IPS-11a (cell line): ENCODE measurements around the gene CACNA1D.

Source experiments
- H3K4me3 ChIP-seq: one replicate; pipeline ENCODE4 v1.5.1; 2013; ENCODE audit warnings: low read depth, low read length, control low read depth

CACNA1D gene

GRCh38 chr3:53495146-53495519 is 722 bp downstream of the CACNA1D start:
- H3K4me3 ChIP-seq, result peak overlapping the region; percentile 41

- H3K4me3 ChIP-seq, result peak overlapping the region; percentile 41
Measured at GRCh38 chr3:53495520-53496391, 1.3 kb downstream of the CACNA1D start.

GRCh38 chr3:53496392-53496670 is 1.9 kb downstream of the CACNA1D start:
- H3K4me3 ChIP-seq, result no peak overlapping the region

GRCh38 chr3:53496984-53497383 is 2.6 kb downstream of the CACNA1D start:
- H3K4me3 ChIP-seq, result no peak overlapping the region

- no peak overlapping the region for H3K4me3 ChIP-seq
Measured at GRCh38 chr3:53498806-53499641, 4.6 kb downstream of the CACNA1D start.

- no peak overlapping the region for H3K4me3 ChIP-seq
Measured at GRCh38 chr3:53500165-53500777, 5.9 kb downstream of the CACNA1D start.

GRCh38 chr3:53501178-53501577 is 6.8 kb downstream of the CACNA1D start:
- no peak overlapping the region for H3K4me3 ChIP-seq

GRCh38 chr3:53502737-53503136 is 8.3 kb downstream of the CACNA1D start:
- H3K4me3 ChIP-seq, result no peak overlapping the region

- H3K4me3 ChIP-seq, result no peak overlapping the region
Measured at GRCh38 chr3:53503195-53503594, 8.8 kb downstream of the CACNA1D start.

- no peak overlapping the region for H3K4me3 ChIP-seq
Measured at GRCh38 chr3:53506110-53506762, 11.8 kb downstream of the CACNA1D start.

- no peak overlapping the region for H3K4me3 ChIP-seq
Measured at GRCh38 chr3:53506763-53507145, 12.3 kb downstream of the CACNA1D start.

GRCh38 chr3:53509494-53509893 is 15.1 kb downstream of the CACNA1D start:
- H3K4me3 ChIP-seq, result no peak overlapping the region

- H3K4me3 ChIP-seq, result no peak overlapping the region
Measured at GRCh38 chr3:53510508-53510907, 16.1 kb downstream of the CACNA1D start.

GRCh38 chr3:53511246-53511645 is 16.8 kb downstream of the CACNA1D start:
- H3K4me3 ChIP-seq, result no peak overlapping the region

GRCh38 chr3:53513556-53514190 is 19.3 kb downstream of the CACNA1D start:
- H3K4me3 ChIP-seq, result no peak overlapping the region

GRCh38 chr3:53516339-53516738 is 21.9 kb downstream of the CACNA1D start:
- H3K4me3 ChIP-seq, result no peak overlapping the region

- no peak overlapping the region for H3K4me3 ChIP-seq
Measured at GRCh38 chr3:53518495-53518981, 24.1 kb downstream of the CACNA1D start.

- H3K4me3 ChIP-seq, result no peak overlapping the region
Measured at GRCh38 chr3:53519065-53519709, 24.8 kb downstream of the CACNA1D start.

- H3K4me3 ChIP-seq, result no peak overlapping the region
Measured at GRCh38 chr3:53523346-53523745, 28.9 kb downstream of the CACNA1D start.

GRCh38 chr3:53524566-53524965 is 30.2 kb downstream of the CACNA1D start:
- no peak overlapping the region for H3K4me3 ChIP-seq
